Breast epithelium (tissue), 3 donors: ENCODE results near the gene ITPR1.

ENCODE experiments used
- CTCF ChIP-seq, 3 donors: fragments of 450-650 bp; IDR thresholded peaks; one replicate each; pipeline ENCODE4 v1.5.1; 2016 to 2017; ENCODE audit warnings: antibody characterized with exemption in 3 of 3, mild to moderate bottlenecking in 3 of 3, moderate library complexity in 3 of 3
- POLR2A ChIP-seq: fragments of 450-650 bp; IDR thresholded peaks from one replicate; pipeline ENCODE4 v1.6.1; 2016; ENCODE audit warnings: antibody characterized with exemption, mild to moderate bottlenecking, moderate library complexity
- POLR2AphosphoS5 ChIP-seq, 3 donors: sonication (generic); formaldehyde crosslinking; IDR thresholded peaks; one replicate each; pipeline ENCODE4 v1.6.1; 2017; ENCODE audit warnings: antibody characterized with exemption in 3 of 3

GRCh38 chr3:4780545-4780957, 287.4 kb downstream of the ITPR1 start:
- TF ChIP-seq CTCF (IDR thresholded peaks at IDR 0.05) (no peak), POLR2A (no peak), POLR2AphosphoS5 (IDR thresholded peaks at IDR 0.05) (no peak)
